Measurements from ENCODE around the gene AKT1. TPM values are rescaled to one million over a fixed set of nuclear protein-coding genes. Genes with fewer than 3 reads are reported as not detected.
"Not testable (repeated sequence)": the region's sequence is repeated elsewhere in the genome, so short reads cannot be mapped to it uniquely, and the experiment has no call there.

Gene AKT1
- total RNA-seq, 1 donor from 2014 or later = 92.8 TPM

DNA sequence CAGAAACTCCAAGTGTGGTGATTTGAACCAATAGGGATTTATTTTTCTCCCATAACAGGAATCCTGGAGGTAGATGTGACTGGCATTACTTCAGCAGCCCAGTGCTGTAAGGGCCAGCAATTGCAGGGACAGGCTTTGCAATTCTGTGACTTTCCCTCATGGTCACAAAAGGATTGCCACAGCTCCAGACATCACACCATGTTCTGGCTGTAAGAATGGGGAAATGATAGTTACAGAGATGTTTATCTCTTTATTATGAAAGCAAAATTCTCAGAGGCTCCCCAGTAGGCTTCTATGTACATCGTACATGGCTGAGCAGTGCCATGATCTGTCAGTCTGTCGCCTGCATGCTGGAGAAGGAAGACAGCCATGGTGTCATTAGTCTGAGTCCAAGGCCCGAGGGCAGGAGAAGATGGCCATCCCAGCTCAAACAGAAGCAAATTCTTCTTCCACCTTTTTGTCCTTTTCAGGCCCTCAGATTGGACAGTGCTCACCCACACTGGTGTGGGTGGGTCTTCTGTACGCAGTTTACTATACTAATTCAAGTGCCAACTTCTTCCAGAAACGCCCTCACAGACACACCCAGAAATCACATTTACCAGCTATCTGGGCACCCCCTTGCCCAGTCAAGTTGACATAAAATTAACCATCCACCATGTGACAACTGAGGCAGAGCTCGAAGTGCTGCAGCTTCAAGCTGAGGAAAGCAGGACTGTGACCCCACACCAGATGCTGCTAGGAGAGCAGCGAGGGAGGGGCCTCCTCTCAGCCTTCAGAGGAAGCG is 22.6 kb upstream of the AKT1 start:
- no peak for DNase-seq (ENCODE audit: extremely low spot score in 2 of 2)
- intact Hi-C loops (cut with DNase I) = no loop called here

DNA sequence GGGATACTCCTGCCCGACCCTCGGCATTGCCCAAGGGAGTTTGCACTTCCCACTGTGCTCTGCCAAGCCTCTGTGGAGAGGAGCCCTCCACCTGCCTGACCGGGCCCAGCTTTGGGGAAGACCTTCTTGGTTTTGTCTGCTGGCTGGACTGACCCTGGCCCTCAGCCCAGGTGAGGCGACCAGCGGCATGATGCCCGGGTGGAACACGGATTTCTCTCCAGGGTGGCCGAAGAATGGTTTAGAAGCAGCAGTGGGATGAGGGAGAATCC is 21.0 kb upstream of the AKT1 start:
- no peak for DNase-seq (ENCODE audit: extremely low spot score in 2 of 2)
- H3K27me3 ChIP-seq = no peaks in the 10 kb centered on the region
- intact Hi-C loops (cut with DNase I) = no loop called here
- H3K36me3 ChIP-seq = no peaks in the 10 kb centered on the region
- H3K4me3 ChIP-seq = peak overlapping the region; percentile 70 to 87
- peaks cover 44% of the 10 kb centered on the region for H3K4me1 ChIP-seq
- H3K27ac ChIP-seq = peak overlapping the region; percentile 94
- H3K9me3 ChIP-seq = no peaks in the 10 kb centered on the region
- no peak for TF ChIP-seq POLR2A (IDR thresholded peaks at IDR 0.05)
- no peak for TF ChIP-seq POLR2AphosphoS5 (IDR thresholded peaks at IDR 0.05; ENCODE audit: insufficient read depth in 1 of 2, low read depth in 1 of 2)
- TF ChIP-seq, protein P1, sequence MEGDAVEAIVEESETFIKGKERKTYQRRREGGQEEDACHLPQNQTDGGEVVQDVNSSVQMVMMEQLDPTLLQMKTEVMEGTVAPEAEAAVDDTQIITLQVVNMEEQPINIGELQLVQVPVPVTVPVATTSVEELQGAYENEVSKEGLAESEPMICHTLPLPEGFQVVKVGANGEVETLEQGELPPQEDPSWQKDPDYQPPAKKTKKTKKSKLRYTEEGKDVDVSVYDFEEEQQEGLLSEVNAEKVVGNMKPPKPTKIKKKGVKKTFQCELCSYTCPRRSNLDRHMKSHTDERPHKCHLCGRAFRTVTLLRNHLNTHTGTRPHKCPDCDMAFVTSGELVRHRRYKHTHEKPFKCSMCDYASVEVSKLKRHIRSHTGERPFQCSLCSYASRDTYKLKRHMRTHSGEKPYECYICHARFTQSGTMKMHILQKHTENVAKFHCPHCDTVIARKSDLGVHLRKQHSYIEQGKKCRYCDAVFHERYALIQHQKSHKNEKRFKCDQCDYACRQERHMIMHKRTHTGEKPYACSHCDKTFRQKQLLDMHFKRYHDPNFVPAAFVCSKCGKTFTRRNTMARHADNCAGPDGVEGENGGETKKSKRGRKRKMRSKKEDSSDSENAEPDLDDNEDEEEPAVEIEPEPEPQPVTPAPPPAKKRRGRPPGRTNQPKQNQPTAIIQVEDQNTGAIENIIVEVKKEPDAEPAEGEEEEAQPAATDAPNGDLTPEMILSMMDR (IDR thresholded peaks at IDR 0.05) = no peak

More for the DNA sequence above, 22.6 kb upstream of the AKT1 start:
- Histone ChIP-seq H3K4me3 (no peak overlapping the region), H3K4me1 (peaks cover 43% of the 10 kb centered on the region), H3K27ac (no peak overlapping the region), H3K36me3 (no peaks in the 10 kb centered on the region), H3K9me3 (no peaks in the 10 kb centered on the region), H3K27me3 (no peaks in the 10 kb centered on the region)
- TF ChIP-seq POLR2AphosphoS5 (IDR thresholded peaks at IDR 0.05; ENCODE audit: insufficient read depth in 1 of 2, low read depth in 1 of 2) (no peak), POLR2A (IDR thresholded peaks at IDR 0.05) (no peak)
- TF ChIP-seq, protein P1 (IDR thresholded peaks at IDR 0.05) = no peak

DNA sequence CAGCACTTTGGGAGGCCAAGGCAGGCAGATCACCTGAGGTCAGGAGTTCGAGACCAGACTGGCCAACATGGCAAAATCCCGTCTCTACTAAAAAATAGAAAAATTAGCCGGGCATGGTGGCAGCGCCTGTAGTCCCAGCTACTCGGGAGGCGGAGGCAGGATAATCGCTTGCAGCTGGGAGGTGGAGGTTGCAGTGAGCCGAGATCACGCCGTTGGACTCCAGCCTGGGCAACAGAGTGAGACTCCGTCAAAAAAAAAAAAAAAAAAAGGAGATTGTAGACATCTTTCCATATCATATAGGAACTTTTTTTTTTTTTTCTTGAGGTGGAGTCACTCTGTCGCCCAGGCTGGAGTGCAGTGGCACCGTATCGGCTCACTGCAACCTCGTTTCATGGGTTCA is 19.2 kb upstream of the AKT1 start:
- intact Hi-C loops (cut with DNase I); H3K36me3 ChIP-seq; H3K27me3 ChIP-seq; DNase-seq (ENCODE audit: extremely low spot score in 2 of 2); H3K9me3 ChIP-seq: not testable (repeated sequence)
- Histone ChIP-seq H3K4me1 (peaks cover 33% of the 10 kb centered on the region), H3K27ac (peak overlapping the region; percentile 94), H3K4me3 (peak overlapping the region in 1 of 2 donors; percentile 87)

DNA sequence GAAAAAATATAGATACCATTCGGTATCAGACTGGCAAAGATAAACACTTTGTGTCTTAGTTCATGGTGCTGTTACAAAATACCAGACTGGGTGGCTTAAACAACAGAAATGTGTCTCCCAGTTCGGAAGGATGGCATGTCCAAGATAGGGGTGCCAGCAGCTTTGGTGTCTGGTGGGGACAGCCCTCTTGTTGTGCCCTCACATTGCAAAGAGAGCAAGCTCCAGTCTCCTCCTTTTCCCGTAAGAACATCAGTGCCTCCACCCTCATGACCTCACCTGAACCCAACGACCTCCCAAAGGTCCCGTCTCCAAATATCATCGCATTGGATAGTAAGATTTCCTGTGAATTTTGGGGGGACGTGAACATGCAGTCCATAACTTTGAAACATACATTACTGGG is 17.7 kb upstream of the AKT1 start:
- no peak overlapping the region for H3K4me3 ChIP-seq
- TF ChIP-seq POLR2AphosphoS5 (IDR thresholded peaks at IDR 0.05; ENCODE audit: insufficient read depth in 1 of 2, low read depth in 1 of 2) = no peak
- TF ChIP-seq POLR2A (IDR thresholded peaks at IDR 0.05) = no peak
- TF ChIP-seq, protein P1 (IDR thresholded peaks at IDR 0.05) = no peak
- no peak for DNase-seq (ENCODE audit: extremely low spot score in 2 of 2)

DNA sequence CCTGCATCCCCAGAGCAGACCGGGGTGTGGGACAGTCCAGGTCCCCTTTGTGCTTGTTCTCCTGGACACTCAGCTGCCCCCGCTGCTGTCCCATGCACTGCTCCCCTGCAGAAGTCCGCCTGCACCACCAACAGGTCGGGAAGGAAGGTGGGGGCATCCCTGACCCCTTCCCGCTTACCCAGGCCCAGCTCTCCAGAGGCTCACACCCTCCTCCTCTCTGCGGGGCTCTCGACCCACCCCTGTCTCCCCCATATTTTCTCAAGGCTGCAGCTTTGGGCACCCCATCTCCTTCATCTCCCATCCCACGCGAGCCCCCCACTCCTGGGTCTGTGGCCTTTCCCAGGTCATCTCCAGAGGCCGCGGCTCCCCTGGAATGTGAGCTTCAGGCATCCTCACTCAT is 14.8 kb upstream of the AKT1 start:
- Histone ChIP-seq H3K27me3 (no peaks in the 10 kb centered on the region), H3K4me1 (peaks cover 24% of the 10 kb centered on the region), H3K27ac (no peak overlapping the region), H3K4me3 (no peak overlapping the region), H3K36me3 (no peaks in the 10 kb centered on the region), H3K9me3 (no peaks in the 10 kb centered on the region)
- no peak for DNase-seq (ENCODE audit: extremely low spot score in 2 of 2)
- intact Hi-C loops (cut with DNase I) = no loop called here
- TF ChIP-seq POLR2AphosphoS5 (IDR thresholded peaks at IDR 0.05; ENCODE audit: insufficient read depth in 1 of 2, low read depth in 1 of 2) (no peak), POLR2A (IDR thresholded peaks at IDR 0.05) (no peak)
- TF ChIP-seq, protein P1 (IDR thresholded peaks at IDR 0.05) = no peak

More for the DNA sequence above, 17.7 kb upstream of the AKT1 start:
- peaks cover 33% of the 10 kb centered on the region for H3K4me1 ChIP-seq
- no peaks in the 10 kb centered on the region for H3K9me3 ChIP-seq
- intact Hi-C loops (cut with DNase I) = no loop called here
- no peak overlapping the region for H3K27ac ChIP-seq
- no peaks in the 10 kb centered on the region for H3K27me3 ChIP-seq
- no peaks in the 10 kb centered on the region for H3K36me3 ChIP-seq
